Heart right ventricle (tissue), 16 donors: ENCODE data around the gene MAPKAP1. TPM values are rescaled to one million over a fixed set of nuclear protein-coding genes. Genes with fewer than 3 reads are reported as not detected.

Experiments used
- ATAC-seq, 8 donors: fragments of 200-7000 bp; cut with Tn5 transposase; one replicate each; pipeline ENCODE4 v1.9.1; 2020; ENCODE audit warnings: mild to moderate bottlenecking in 8 of 8, moderate library complexity in 8 of 8, moderate number of reproducible peaks in 1 of 8
- DNase-seq, 2 donors: peaks; one replicate each; pipeline ENCODE4 v3.0.0-alpha.2; 2020
- H3K27ac ChIP-seq, 10 donors: fragments of 200-600 bp; sonication (generic) in 2 of 10; one replicate each; pipeline versions ENCODE4 v1.5.0 to v1.8.0; 2020 to 2022; ENCODE audit warnings: mild to moderate bottlenecking in 3 of 10
- H3K27me3 ChIP-seq, 7 donors: fragments of 200-600 bp; one replicate each; pipeline ENCODE4 v1.8.0; 2021 to 2022; ENCODE audit warnings: mild to moderate bottlenecking in 2 of 7
- H3K36me3 ChIP-seq, 9 donors: fragments of 200-600 bp; sonication (generic) in 1 of 9; one replicate each; pipeline versions ENCODE4 v1.5.0 to v1.8.0; 2020 to 2022; ENCODE audit warnings: mild to moderate bottlenecking in 2 of 9
- H3K4me1 ChIP-seq, 9 donors: fragments of 200-600 bp; sonication (generic) in 1 of 9; one replicate each; pipeline versions ENCODE4 v1.5.0 to v1.8.0; 2020 to 2022; ENCODE audit warnings: mild to moderate bottlenecking in 4 of 9
- H3K4me3 ChIP-seq, 10 donors: fragments of 200-600 bp; sonication (generic) in 2 of 10; one replicate each; pipeline versions ENCODE4 v1.5.0 to v1.8.0; 2020 to 2022; ENCODE audit warnings: mild to moderate bottlenecking in 7 of 10, moderate library complexity in 2 of 10
- H3K9me3 ChIP-seq, 11 donors: fragments of 200-600 bp in 10 of 11; sonication (generic) in 2 of 11; one replicate each; pipeline versions ENCODE4 v1.5.0 to v1.8.0; 2013 to 2022; ENCODE audit warnings: mild to moderate bottlenecking in 2 of 11, control low read depth in 1 of 11, moderate library complexity in 1 of 11
- CTCF ChIP-seq, 9 donors: fragments of 200-600 bp; sonication (generic) in 2 of 9; IDR thresholded peaks; one replicate each; pipeline versions ENCODE4 v1.5.0 to v1.8.0; 2021 to 2022; ENCODE audit warnings: antibody characterized with exemption in 9 of 9, mild to moderate bottlenecking in 5 of 9, moderate library complexity in 1 of 9
- WGBS, 2 donors: extraction: QIAGEN DNeasy Blood & Tissue Kit; methylation state at CpG; one replicate each; pipeline ENCODE4 v1.1.7; 2013; ENCODE audit warnings: inconsistent platforms in 1 of 2; 5-methylcytosine and 5-hydroxymethylcytosine counted together
- intact Hi-C, 10 donors: fragments of 100-400 bp; cut with DNase I; formaldehyde crosslinking; loops; one replicate each; pipeline versions ENCODE4 v1.11.1 to v1.14.2; 2022
- polyA plus RNA-seq, 2 donors: library from polyadenylated mRNA; stranded (reverse); fragments of 200-250 nt; gene quantifications; one replicate each; pipeline ENCODE4 v1.2.3, GENCODE V29; 2013
- total RNA-seq, 10 donors: library from RNA; stranded (reverse); fragmentation: NEBNext Ultra II Directional in 3 of 10; extraction: Animal tissue kit (Norgen Biotek cat#: 25700) in 3 of 10; gene quantifications; one replicate each; pipeline versions ENCODE4 v1.2.1 to v1.2.4, GENCODE V29; 2021 to 2023
- donor health status: Arrhythmogenic right ventricular cardiomyopathy.
- donor health status: ischemic (EF 13 %, LVEDD 7.1; RV severe dilation, severe dysfunction).
- donor health status: healthy with polysubstance abuse.
- donor health status: DM: no; HTN: yes; CAD: no.
- donor health status: DM: no; HTN: no; CAD: no.
- donor health status: ischemic (EF 25% LVEDD 6.9; RV normal size, moderate dysfunction).
- donor health status: ischemic (EF 25% LVEDD 5.7; RV mildly dilated, moderate dysfunction).
- donor health status: healthy.
- donor health status: DM: yes; HTN: yes; CAD: no.
- donor health status: Ischemic cardiomyopathy.
- donor health status: ischemic (EF 35%, LVEDD 5.7; RV mildly dilated, moderate dysfunction).
- donor health status: nonischemic (EF 11% LVEDD 7.7; RV severe dilation, severe dysfunction).
- donor health status: DM: yes; HTN: yes; CAD: no.
- donor health status: PGD.
- donor health status: ischemic (EF 29% LVEDD 5.4; RV normal size, mild dysfunction).
- donor health status: nonischemic (EF 23%, LVEDD 6.1; RV moderate dilation, normal function).

Gene MAPKAP1
- total and polyA plus RNA-seq, 12 donors, result 102 to 143 (median 116) TPM

GRCh38 chr9:125703662-125704061 lies 3.3 kb downstream of the MAPKAP1 start:
- H3K9me3 ChIP-seq, result no peaks in the 10 kb centered on the region
- no peak for TF ChIP-seq CTCF (IDR thresholded peaks at IDR 0.05)
- no peak overlapping the region for H3K27ac ChIP-seq
- WGBS, 2 donors, result 85% methylated on average over 4 of the region's 4 CpGs
- peaks cover 5 to 39% (median 19%) of the 10 kb centered on the region in 9 donors for H3K4me1 ChIP-seq
- no peak for DNase-seq
- no peaks in the 10 kb centered on the region for H3K36me3 ChIP-seq
- no peaks in the 10 kb centered on the region for H3K27me3 ChIP-seq
- intact Hi-C loops, result no loop called here
- H3K4me3 ChIP-seq, result no peak overlapping the region
- no peak for ATAC-seq

- peaks cover 0 to 35% (median 16%) of the 10 kb centered on the region in 9 donors for H3K4me1 ChIP-seq
- H3K27ac ChIP-seq, result no peak overlapping the region
- no peaks in the 10 kb centered on the region for H3K36me3 ChIP-seq
- WGBS, 2 donors, result 90 to 91% methylated on average over 6 of the region's 6 CpGs
- no peaks in the 10 kb centered on the region for H3K9me3 ChIP-seq
- ATAC-seq (no peak), DNase-seq (no peak)
- intact Hi-C loops, result no loop called here
- no peak for TF ChIP-seq CTCF (IDR thresholded peaks at IDR 0.05)
- no peak overlapping the region for H3K4me3 ChIP-seq
- no peaks in the 10 kb centered on the region for H3K27me3 ChIP-seq
Observed at GRCh38 chr9:125701351-125701750, 5.7 kb downstream of the MAPKAP1 start.

- Histone ChIP-seq H3K27me3 (no peaks in the 10 kb centered on the region), H3K4me3 (no peak overlapping the region), H3K27ac (no peak overlapping the region), H3K4me1 (peaks cover 0 to 33% (median 11%) of the 10 kb centered on the region in 9 donors), H3K9me3 (no peaks in the 10 kb centered on the region), H3K36me3 (no peaks in the 10 kb centered on the region)
- intact Hi-C loops, result no loop called here
- no peak for DNase-seq
- ATAC-seq, result no peak
- TF ChIP-seq CTCF (IDR thresholded peaks at IDR 0.05), result no peak
- WGBS, 2 donors, result 92 to 93% methylated on average over 2 of the region's 2 CpGs
Observed at GRCh38 chr9:125700791-125701190, 6.2 kb downstream of the MAPKAP1 start.

- DNase-seq, result no peak
- no peak for TF ChIP-seq CTCF (IDR thresholded peaks at IDR 0.05)
- ATAC-seq, result no peak
- 79 to 97% methylated on average over 3 of the region's 3 CpGs for WGBS, 2 donors
- intact Hi-C loops, result no loop called here
- Histone ChIP-seq H3K27me3 (no peaks in the 10 kb centered on the region), H3K4me3 (no peak overlapping the region), H3K4me1 (peaks cover 0 to 24% (median 13%) of the 10 kb centered on the region in 9 donors), H3K36me3 (no peaks in the 10 kb centered on the region), H3K27ac (no peak overlapping the region), H3K9me3 (no peaks in the 10 kb centered on the region)
Observed at GRCh38 chr9:125699870-125700269, 7.1 kb downstream of the MAPKAP1 start.
